ENCODE results near the gene ADAMTS13. TPM values are rescaled to one million over a fixed set of nuclear protein-coding genes. Genes with fewer than 3 reads are reported as not detected.

ADAMTS13 gene
- polyA plus RNA-seq, 1 donor from 2014 or later, result 13.5 TPM

GRCh38 chr9:133478851-133479711 lies 56.9 kb downstream of the ADAMTS13 start, which contains the start of gene SLC2A6:
SLC2A6 (minus strand) TSS chr9:133479099; CDS start chr9:133479059, 40 bp downstream.
- Histone ChIP-seq H3K4me2 (ENCODE audit: low read length) (peak within 1 kb of the TSS; percentile 82), H3K79me2 (replicated peaks; ENCODE audit: insufficient read depth, low read length) (no peaks in the 10 kb centered on the region), H2AFZ (ENCODE audit: low read depth, low read length) (peak within 1 kb of the TSS; percentile 95), H3K9me3 (ENCODE audit: low read length) (no peaks in the 10 kb centered on the region), H3F3A (ENCODE audit: insufficient read depth, low read length, poor library complexity, severe bottlenecking) (no peaks in the 10 kb centered on the region), H3K27me3 (ENCODE audit: insufficient read depth, low read depth, low read length) (no peaks in the 10 kb centered on the region), H3K4me3 (ENCODE audit: low read length) (peak within 1 kb of the TSS; percentile 87), H3K9ac (ENCODE audit: low read length) (peak within 1 kb of the TSS; percentile 72), H3K27ac (ENCODE audit: low read length) (peak within 1 kb of the TSS; percentile 39), H3K36me3 (ENCODE audit: insufficient read depth, low read length) (no peaks in the 10 kb centered on the region), H4K20me1 (ENCODE audit: insufficient read depth) (no peaks in the 10 kb centered on the region), H3K9me2 (ENCODE audit: insufficient read depth, low read length) (no peaks in the 10 kb centered on the region)
- TF ChIP-seq MXI1 (conservative IDR thresholded peaks at IDR 0.05; ENCODE audit: poor library complexity, severe bottlenecking) (peak; percentile 92), REST (IDR thresholded peaks at IDR 0.05; ENCODE audit: borderline replicate concordance) (peak; percentile 21), EZH2 (IDR thresholded peaks at IDR 0.05; ENCODE audit: borderline replicate concordance, insufficient read depth, low read length, poor library complexity, severe bottlenecking) (no peak), SMC3 (conservative IDR thresholded peaks at IDR 0.05; ENCODE audit: poor library complexity) (peak; percentile 46), CTCF (IDR thresholded peaks at IDR 0.05; ENCODE audit: poor library complexity, severe bottlenecking) (peak; percentile 21), RAD21 (conservative IDR thresholded peaks at IDR 0.05) (peak; percentile 28), EP300 (conservative IDR thresholded peaks at IDR 0.05; ENCODE audit: poor library complexity, severe bottlenecking) (no peak), TAF1 (IDR thresholded peaks at IDR 0.05; ENCODE audit: low read depth) (peak; percentile 58), POLR2AphosphoS5 (IDR thresholded peaks at IDR 0.05) (peak; percentile 45)

GRCh38 chr9:133483611-133484010 lies 61.4 kb downstream of the ADAMTS13 start:
- H3K27ac ChIP-seq (ENCODE audit: low read length), result no peak overlapping the region
- H3K79me2 ChIP-seq (replicated peaks; ENCODE audit: insufficient read depth, low read length), result no peaks in the 10 kb centered on the region
- TF ChIP-seq EP300 (conservative IDR thresholded peaks at IDR 0.05; ENCODE audit: poor library complexity, severe bottlenecking), result no peak
- no peak for TF ChIP-seq MXI1 (conservative IDR thresholded peaks at IDR 0.05; ENCODE audit: poor library complexity, severe bottlenecking)
- no peak for TF ChIP-seq REST (IDR thresholded peaks at IDR 0.05; ENCODE audit: borderline replicate concordance)
- TF ChIP-seq CTCF (IDR thresholded peaks at IDR 0.05; ENCODE audit: poor library complexity, severe bottlenecking), result no peak
- no peak for TF ChIP-seq POLR2AphosphoS5 (IDR thresholded peaks at IDR 0.05)
- no peak for TF ChIP-seq EZH2 (IDR thresholded peaks at IDR 0.05; ENCODE audit: borderline replicate concordance, insufficient read depth, low read length, poor library complexity, severe bottlenecking)
- no peak for TF ChIP-seq TAF1 (IDR thresholded peaks at IDR 0.05; ENCODE audit: low read depth)
- no peak for TF ChIP-seq RAD21 (conservative IDR thresholded peaks at IDR 0.05)
- TF ChIP-seq SMC3 (conservative IDR thresholded peaks at IDR 0.05; ENCODE audit: poor library complexity), result no peak
- H3K36me3 ChIP-seq (ENCODE audit: insufficient read depth, low read length), result no peaks in the 10 kb centered on the region
- no peak overlapping the region for H3K4me3 ChIP-seq (ENCODE audit: low read length)
- H2AFZ ChIP-seq (ENCODE audit: low read depth, low read length), result no peak overlapping the region
- H4K20me1 ChIP-seq (ENCODE audit: insufficient read depth), result no peaks in the 10 kb centered on the region
- no peaks in the 10 kb centered on the region for H3K27me3 ChIP-seq (ENCODE audit: insufficient read depth, low read depth, low read length)
- H3F3A ChIP-seq (ENCODE audit: insufficient read depth, low read length, poor library complexity, severe bottlenecking), result no peaks in the 10 kb centered on the region
- no peak overlapping the region for H3K9ac ChIP-seq (ENCODE audit: low read length)
- no peaks in the 10 kb centered on the region for H3K9me3 ChIP-seq (ENCODE audit: low read length)
- no peak overlapping the region for H3K4me2 ChIP-seq (ENCODE audit: low read length)
- H3K9me2 ChIP-seq (ENCODE audit: insufficient read depth, low read length), result no peaks in the 10 kb centered on the region
